ENCODE results near the gene RAB11FIP3. TPM values are rescaled to one million over a fixed set of nuclear protein-coding genes. Genes with fewer than 3 reads are reported as not detected.

RAB11FIP3 gene
- total and polyA plus RNA-seq, 10 of the 15 experiments (the other 5 are each of a cell fraction or from before 2014, with no cell fraction given) = 1.2 to 27.3 (median 7.7) TPM

DNA sequence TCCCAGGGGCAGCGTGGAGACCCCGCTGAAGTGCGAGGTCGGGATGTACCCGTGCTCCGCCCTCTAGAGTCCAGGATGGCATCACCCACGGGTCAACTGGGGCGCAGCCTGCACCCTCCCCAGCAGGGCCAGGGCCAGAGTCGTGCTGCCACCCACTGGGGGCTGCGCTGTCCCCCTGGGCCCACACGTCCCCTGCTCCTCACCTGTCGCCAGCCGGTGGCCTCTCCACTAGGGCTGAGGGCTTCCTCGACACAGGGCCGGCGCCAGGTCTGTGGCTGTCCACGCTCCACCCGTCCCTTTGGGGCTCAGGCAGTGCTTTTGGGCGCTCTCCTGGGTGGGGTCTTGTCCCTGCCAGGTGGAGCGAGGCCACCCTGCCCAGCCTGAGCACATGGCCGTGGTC lies 123.1 kb downstream of the RAB11FIP3 start:
- ChIA-PET CTCF (no interaction called here), RAD21 (ENCODE audit: unreplicated experiment) (no interaction called here), SMC1A (ENCODE audit: uncharacterized antibody, unreplicated experiment) (no interaction called here), POLR2A (no interaction called here)
- no peaks in the 10 kb centered on the region for H3K9me3 ChIP-seq (replicated peaks; ENCODE audit: control insufficient read depth, insufficient read depth, low read length)
- no peak overlapping the region for H3K9ac ChIP-seq (ENCODE audit: control insufficient read depth, insufficient read depth, low read length)
- intact Hi-C loops (cut with micrococcal nuclease; ENCODE audit: unreplicated experiment) = no loop called here
- no TSS peak for BruUV-seq (replicated peaks)
- H3K4me1 ChIP-seq (ENCODE audit: control insufficient read depth, insufficient read depth, low read length) = no peaks in the 10 kb centered on the region
- in situ Hi-C loops (cut with MboI) = no loop called here
- no peaks in the 10 kb centered on the region for H3K79me2 ChIP-seq (ENCODE audit: control insufficient read depth, insufficient read depth, low read length)
- H3K27me3 ChIP-seq (replicated peaks in 1 of 2; ENCODE audit: control insufficient read depth in 2 of 2, insufficient read depth in 2 of 2, low read length in 1 of 2) = no peaks in the 10 kb centered on the region
- no peak overlapping the region for H3K27ac ChIP-seq (ENCODE audit: control insufficient read depth, insufficient read depth)
- no peaks in the 10 kb centered on the region for H4K20me1 ChIP-seq (ENCODE audit: control insufficient read depth, insufficient read depth)
- no peak overlapping the region for H3K4me3 ChIP-seq
- no peak overlapping the region for H3K4me2 ChIP-seq (ENCODE audit: control insufficient read depth, insufficient read depth)
- H2AFZ ChIP-seq (ENCODE audit: control insufficient read depth, low read depth, low read length) = no peak overlapping the region
- WGBS (ENCODE audit: insufficient coverage, insufficient replicate concordance, low lambda C conversion rate, missing lambda C conversion rate) = 96% methylated on average over 21 of the region's 21 CpGs
- DNase-seq (ENCODE audit: low read depth, low spot score) = no peak
- no peak for ATAC-seq
- H3K36me3 ChIP-seq (ENCODE audit: control insufficient read depth in 2 of 2, insufficient read depth in 2 of 2, low read length in 1 of 2) = peaks cover 0 to 21% of the 10 kb centered on the region in 2 experiments; a peak in 2 of 4 replicates
- FAIRE-seq = no peak
- TF ChIP-seq HSF1 (IDR thresholded peaks at IDR 0.05; ENCODE audit: low read depth, low read length) (no peak), POU2F2 (IDR thresholded peaks at IDR 0.05; ENCODE audit: borderline replicate concordance, low read depth, low read length) (no peak), ASH2L (IDR thresholded peaks at IDR 0.05; ENCODE audit: borderline replicate concordance, low read depth) (no peak), JUNB (IDR thresholded peaks at IDR 0.05) (no peak), RBBP5 (conservative IDR thresholded peaks at IDR 0.05) (no peak), FOS (IDR thresholded peaks at IDR 0.05; ENCODE audit: borderline replicate concordance, extremely low read depth, insufficient read length) (no peak), ZNF622 (IDR thresholded peaks at IDR 0.05) (no peak), IKZF2 (IDR thresholded peaks at IDR 0.05) (no peak), ZZZ3 (IDR thresholded peaks at IDR 0.05; ENCODE audit: control insufficient read depth, insufficient read length, low read depth) (no peak), IKZF1 (conservative IDR thresholded peaks at IDR 0.05) (no peak), SREBF1 (IDR thresholded peaks at IDR 0.05; ENCODE audit: low read length) (no peak), TBL1XR1 (IDR thresholded peaks at IDR 0.05; ENCODE audit: low read depth, low read length) (no peak)
- TF ChIP-seq, protein P1, sequence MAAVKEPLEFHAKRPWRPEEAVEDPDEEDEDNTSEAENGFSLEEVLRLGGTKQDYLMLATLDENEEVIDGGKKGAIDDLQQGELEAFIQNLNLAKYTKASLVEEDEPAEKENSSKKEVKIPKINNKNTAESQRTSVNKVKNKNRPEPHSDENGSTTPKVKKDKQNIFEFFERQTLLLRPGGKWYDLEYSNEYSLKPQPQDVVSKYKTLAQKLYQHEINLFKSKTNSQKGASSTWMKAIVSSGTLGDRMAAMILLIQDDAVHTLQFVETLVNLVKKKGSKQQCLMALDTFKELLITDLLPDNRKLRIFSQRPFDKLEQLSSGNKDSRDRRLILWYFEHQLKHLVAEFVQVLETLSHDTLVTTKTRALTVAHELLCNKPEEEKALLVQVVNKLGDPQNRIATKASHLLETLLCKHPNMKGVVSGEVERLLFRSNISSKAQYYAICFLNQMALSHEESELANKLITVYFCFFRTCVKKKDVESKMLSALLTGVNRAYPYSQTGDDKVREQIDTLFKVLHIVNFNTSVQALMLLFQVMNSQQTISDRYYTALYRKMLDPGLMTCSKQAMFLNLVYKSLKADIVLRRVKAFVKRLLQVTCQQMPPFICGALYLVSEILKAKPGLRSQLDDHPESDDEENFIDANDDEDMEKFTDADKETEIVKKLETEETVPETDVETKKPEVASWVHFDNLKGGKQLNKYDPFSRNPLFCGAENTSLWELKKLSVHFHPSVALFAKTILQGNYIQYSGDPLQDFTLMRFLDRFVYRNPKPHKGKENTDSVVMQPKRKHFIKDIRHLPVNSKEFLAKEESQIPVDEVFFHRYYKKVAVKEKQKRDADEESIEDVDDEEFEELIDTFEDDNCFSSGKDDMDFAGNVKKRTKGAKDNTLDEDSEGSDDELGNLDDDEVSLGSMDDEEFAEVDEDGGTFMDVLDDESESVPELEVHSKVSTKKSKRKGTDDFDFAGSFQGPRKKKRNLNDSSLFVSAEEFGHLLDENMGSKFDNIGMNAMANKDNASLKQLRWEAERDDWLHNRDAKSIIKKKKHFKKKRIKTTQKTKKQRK (IDR thresholded peaks at IDR 0.05; ENCODE audit: low read depth, low read length) = no peak
- TF ChIP-seq, protein P2, sequence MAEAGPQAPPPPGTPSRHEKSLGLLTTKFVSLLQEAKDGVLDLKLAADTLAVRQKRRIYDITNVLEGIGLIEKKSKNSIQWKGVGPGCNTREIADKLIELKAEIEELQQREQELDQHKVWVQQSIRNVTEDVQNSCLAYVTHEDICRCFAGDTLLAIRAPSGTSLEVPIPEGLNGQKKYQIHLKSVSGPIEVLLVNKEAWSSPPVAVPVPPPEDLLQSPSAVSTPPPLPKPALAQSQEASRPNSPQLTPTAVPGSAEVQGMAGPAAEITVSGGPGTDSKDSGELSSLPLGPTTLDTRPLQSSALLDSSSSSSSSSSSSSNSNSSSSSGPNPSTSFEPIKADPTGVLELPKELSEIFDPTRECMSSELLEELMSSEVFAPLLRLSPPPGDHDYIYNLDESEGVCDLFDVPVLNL (IDR thresholded peaks at IDR 0.05; ENCODE audit: low read depth, low read length) = no peak
- TF ChIP-seq, protein P3, sequence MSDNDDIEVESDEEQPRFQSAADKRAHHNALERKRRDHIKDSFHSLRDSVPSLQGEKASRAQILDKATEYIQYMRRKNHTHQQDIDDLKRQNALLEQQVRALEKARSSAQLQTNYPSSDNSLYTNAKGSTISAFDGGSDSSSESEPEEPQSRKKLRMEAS (IDR thresholded peaks at IDR 0.05; ENCODE audit: low read depth, low read length) = no peak
- TF ChIP-seq, protein P4, sequence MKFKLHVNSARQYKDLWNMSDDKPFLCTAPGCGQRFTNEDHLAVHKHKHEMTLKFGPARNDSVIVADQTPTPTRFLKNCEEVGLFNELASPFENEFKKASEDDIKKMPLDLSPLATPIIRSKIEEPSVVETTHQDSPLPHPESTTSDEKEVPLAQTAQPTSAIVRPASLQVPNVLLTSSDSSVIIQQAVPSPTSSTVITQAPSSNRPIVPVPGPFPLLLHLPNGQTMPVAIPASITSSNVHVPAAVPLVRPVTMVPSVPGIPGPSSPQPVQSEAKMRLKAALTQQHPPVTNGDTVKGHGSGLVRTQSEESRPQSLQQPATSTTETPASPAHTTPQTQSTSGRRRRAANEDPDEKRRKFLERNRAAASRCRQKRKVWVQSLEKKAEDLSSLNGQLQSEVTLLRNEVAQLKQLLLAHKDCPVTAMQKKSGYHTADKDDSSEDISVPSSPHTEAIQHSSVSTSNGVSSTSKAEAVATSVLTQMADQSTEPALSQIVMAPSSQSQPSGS (IDR thresholded peaks at IDR 0.05; ENCODE audit: low read length) = no peak
